Immature natural killer cell (primary cell): ENCODE data around the gene OGFRL1. TPM values are rescaled to one million over a fixed set of nuclear protein-coding genes. Genes with fewer than 3 reads are reported as not detected.

Source experiments
- DNase-seq, 3 donors: peaks; one replicate each; pipeline ENCODE4 v3.0.0; 2022; ENCODE audit warnings: mixed read lengths in 1 of 3
- H3K27ac Mint-ChIP-seq, 6 donors: one replicate each; pipeline ENCODE4 v1.8.0; 2020; ENCODE audit warnings: mixed read lengths in 6 of 6, mild to moderate bottlenecking in 5 of 6, inconsistent platforms in 4 of 6, moderate library complexity in 3 of 6
- H3K27me3 Mint-ChIP-seq, 3 donors: one replicate each; pipeline ENCODE4 v1.8.0; 2020 to 2021; ENCODE audit warnings: low read depth in 3 of 3, mild to moderate bottlenecking in 3 of 3, mixed read lengths in 3 of 3, moderate library complexity in 3 of 3, inconsistent platforms in 1 of 3
- H3K36me3 Mint-ChIP-seq, 3 donors: one replicate each; pipeline ENCODE4 v1.8.0; 2020; ENCODE audit warnings: mixed read lengths in 3 of 3, inconsistent platforms in 2 of 3, mild to moderate bottlenecking in 2 of 3
- H3K4me1 Mint-ChIP-seq, 2 donors: one replicate each; pipeline ENCODE4 v1.8.0; 2020; ENCODE audit warnings: inconsistent platforms in 2 of 2, mild to moderate bottlenecking in 2 of 2, mixed read lengths in 2 of 2, moderate library complexity in 1 of 2
- H3K4me3 Mint-ChIP-seq, 5 donors: one replicate each; pipeline ENCODE4 v1.8.0; 2020; ENCODE audit warnings: mild to moderate bottlenecking in 5 of 5, mixed read lengths in 5 of 5, inconsistent platforms in 3 of 5, moderate library complexity in 3 of 5
- H3K9me3 Mint-ChIP-seq, 6 donors: one replicate each; pipeline ENCODE4 v1.8.0; 2020; ENCODE audit warnings: mild to moderate bottlenecking in 6 of 6, mixed read lengths in 6 of 6, inconsistent platforms in 4 of 6, moderate library complexity in 3 of 6
- polyA plus RNA-seq, 3 donors: library from polyadenylated mRNA; unstranded; fragments of 300-500 nt; fragmentation: Illumina TruSeq; gene quantifications; one replicate each; pipeline ENCODE4 v1.2.3, GENCODE V29; 2021

Gene OGFRL1
- polyA plus RNA-seq, 3 donors from 2014 or later = 4.0 to 7.1 (median 6.1) TPM

DNA sequence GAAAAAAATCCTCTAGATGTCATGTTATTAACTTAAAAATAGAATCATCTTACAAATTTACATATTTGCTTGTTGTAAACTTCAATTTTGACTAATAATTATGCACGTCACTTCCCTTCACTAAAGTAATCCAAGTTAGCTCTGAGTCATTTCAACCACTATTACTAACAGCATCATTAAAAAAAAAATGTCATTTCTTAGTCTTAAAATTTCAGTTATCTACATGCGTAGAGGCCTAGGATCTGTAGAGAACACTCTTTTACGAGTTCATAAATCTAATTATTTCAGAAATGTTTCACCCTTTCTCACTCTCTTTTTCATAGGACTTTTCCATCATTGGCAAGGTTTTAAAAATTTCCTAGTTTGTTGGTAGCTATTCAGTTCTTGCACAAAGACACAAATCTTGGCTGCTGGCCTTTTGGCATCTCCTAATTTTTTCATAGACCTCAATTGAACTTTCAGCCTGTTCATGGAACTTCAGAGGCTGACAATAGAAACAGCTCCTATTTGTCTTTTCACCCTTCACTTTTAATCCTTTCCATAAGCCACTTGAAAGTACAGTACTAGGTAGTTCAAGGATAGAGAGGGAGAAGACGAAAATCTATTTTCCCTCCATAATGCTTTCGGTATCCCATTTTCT lies 61.5 kb downstream of the OGFRL1 start:
- no peak overlapping the region for H3K4me3 Mint-ChIP-seq
- no peak for DNase-seq
- no peaks in the 10 kb centered on the region for H3K9me3 Mint-ChIP-seq
- no peaks in the 10 kb centered on the region for H3K36me3 Mint-ChIP-seq
- H3K4me1 Mint-ChIP-seq = no peaks in the 10 kb centered on the region
- H3K27ac Mint-ChIP-seq = no peak overlapping the region
- H3K27me3 Mint-ChIP-seq = no peaks in the 10 kb centered on the region

DNA sequence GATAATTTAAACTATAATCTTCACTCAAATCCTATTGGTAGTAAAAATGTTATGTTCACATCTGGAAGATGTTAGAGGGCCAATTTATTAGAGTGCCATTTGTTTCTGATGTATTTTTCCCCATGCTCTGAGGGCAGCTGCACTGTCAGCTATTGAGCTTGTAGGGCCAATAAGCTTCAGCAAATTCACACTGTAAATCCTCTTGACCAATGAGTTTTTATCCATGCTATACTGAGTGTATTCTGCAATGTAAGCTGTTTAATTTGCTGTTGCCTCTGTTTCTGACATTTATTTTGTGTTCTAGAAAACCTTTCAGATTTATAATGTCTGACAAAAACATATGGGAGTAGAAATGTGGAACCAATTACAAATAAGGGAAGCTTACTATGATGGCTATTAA lies 62.6 kb downstream of the OGFRL1 start:
- no peak for DNase-seq

More for the DNA sequence above, 62.6 kb downstream of the OGFRL1 start:
- Mint-ChIP-seq H3K4me3 (no peak overlapping the region), H3K27me3 (no peaks in the 10 kb centered on the region), H3K4me1 (no peaks in the 10 kb centered on the region), H3K27ac (no peak overlapping the region), H3K36me3 (no peaks in the 10 kb centered on the region), H3K9me3 (no peaks in the 10 kb centered on the region)
